T-helper 17 cell (primary cell): ENCODE results near the gene SURF1. TPM values are rescaled to one million over a fixed set of nuclear protein-coding genes. Genes with fewer than 3 reads are reported as not detected.
A peak's percentile ranks its signal among the peaks of the same experiment; 100 is the strongest.

Experiments
- ATAC-seq: fragments of 150-1000 bp; cut with Tn5 transposase; 2 replicates; pipeline ENCODE4 v1.10.0; 2021; ENCODE audit warnings: mild to moderate bottlenecking, moderate library complexity
- DNase-seq, 3 donors: peaks; one replicate each; pipeline versions ENCODE4 v3.0.0 to v3.0.0-alpha.2; 2020 to 2021
- H3K9me3 ChIP-seq: one replicate; pipeline ENCODE4 v1.7.0; 2013; ENCODE audit warnings: low read length, mild to moderate bottlenecking; ENCODE audit not compliant: control insufficient read depth, poor library complexity, severe bottlenecking
- H3K27ac Mint-ChIP-seq: one replicate; pipeline ENCODE4 v1.8.0; 2022; ENCODE audit warnings: mild to moderate bottlenecking, moderate library complexity, mixed read lengths
- H3K27me3 Mint-ChIP-seq: one replicate; pipeline ENCODE4 v1.8.0; 2022; ENCODE audit warnings: mixed read lengths
- H3K36me3 Mint-ChIP-seq: one replicate; pipeline ENCODE4 v1.8.0; 2022; ENCODE audit warnings: low read depth, mixed read lengths
- H3K4me1 Mint-ChIP-seq: one replicate; pipeline ENCODE4 v1.8.0; 2022; ENCODE audit warnings: mild to moderate bottlenecking, mixed read lengths
- H3K4me3 Mint-ChIP-seq: one replicate; pipeline ENCODE4 v1.8.0; 2022; ENCODE audit warnings: mild to moderate bottlenecking, moderate library complexity, mixed read lengths
- total RNA-seq, 4 donors: library from RNA in 2 of 4; stranded (reverse) in 2 of 4; gene quantifications; one replicate each; pipeline ENCODE4 v1.2.3 and lab custom pipeline; 2022 to 2026

Gene SURF1
- total RNA-seq, 2 donors from 2014 or later, result 34.9 to 46.9 TPM

DNA sequence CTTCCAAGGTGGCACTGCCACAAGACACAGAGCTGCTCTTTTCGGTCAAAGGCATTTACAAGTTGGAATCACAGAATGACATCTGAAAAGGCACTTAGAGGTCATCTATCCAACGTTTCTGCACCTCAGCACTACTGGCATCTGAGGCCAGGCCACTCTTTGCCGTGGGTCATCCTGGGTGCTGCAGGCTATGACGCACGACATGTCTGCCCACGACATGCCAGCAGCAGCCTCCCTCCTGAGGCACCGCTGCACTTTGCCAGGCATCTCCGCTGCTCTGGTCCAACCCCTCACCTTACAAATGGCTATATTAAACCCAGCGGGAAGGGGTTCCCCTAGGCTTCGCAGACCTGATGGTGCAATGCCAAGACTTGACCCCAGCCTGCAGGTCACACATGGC, 11.5 kb upstream of the SURF1 start:
- H3K4me3 Mint-ChIP-seq, result no peak overlapping the region
- DNase-seq (no peak), ATAC-seq (no peak)
- H3K36me3 Mint-ChIP-seq, result no peaks in the 10 kb centered on the region
- H3K9me3 ChIP-seq, result no peaks in the 10 kb centered on the region
- peak overlapping the region; percentile 98 for H3K27ac Mint-ChIP-seq
- peaks cover 58% of the 10 kb centered on the region for H3K4me1 Mint-ChIP-seq
- no peaks in the 10 kb centered on the region for H3K27me3 Mint-ChIP-seq

DNA sequence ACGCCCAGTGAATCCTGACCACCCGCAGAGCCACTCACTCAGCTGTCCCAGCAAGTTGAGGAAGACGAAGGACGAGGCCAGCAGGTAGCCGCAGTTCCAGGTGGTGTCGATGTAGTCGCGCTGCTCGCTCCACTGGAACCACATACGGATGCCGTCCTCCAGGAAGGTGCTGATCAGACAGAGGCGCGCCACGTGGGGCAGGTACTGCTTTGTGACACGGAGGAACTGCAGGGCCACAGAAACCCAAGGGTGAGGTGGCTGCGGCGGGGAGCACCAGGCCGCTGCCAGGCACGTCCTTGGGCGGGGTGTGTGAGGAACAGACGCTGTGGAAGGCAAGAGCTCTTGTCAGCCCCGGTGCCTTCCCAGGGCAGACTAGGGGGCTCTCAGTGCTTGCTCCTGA, 10.9 kb upstream of the SURF1 start:
- H3K27ac Mint-ChIP-seq, result no peak overlapping the region
- peaks cover 53% of the 10 kb centered on the region for H3K4me1 Mint-ChIP-seq
- H3K36me3 Mint-ChIP-seq, result no peaks in the 10 kb centered on the region
- no peak for DNase-seq
- H3K4me3 Mint-ChIP-seq, result no peak overlapping the region
- no peaks in the 10 kb centered on the region for H3K27me3 Mint-ChIP-seq
- ATAC-seq, result no peak
- H3K9me3 ChIP-seq, result no peaks in the 10 kb centered on the region

DNA sequence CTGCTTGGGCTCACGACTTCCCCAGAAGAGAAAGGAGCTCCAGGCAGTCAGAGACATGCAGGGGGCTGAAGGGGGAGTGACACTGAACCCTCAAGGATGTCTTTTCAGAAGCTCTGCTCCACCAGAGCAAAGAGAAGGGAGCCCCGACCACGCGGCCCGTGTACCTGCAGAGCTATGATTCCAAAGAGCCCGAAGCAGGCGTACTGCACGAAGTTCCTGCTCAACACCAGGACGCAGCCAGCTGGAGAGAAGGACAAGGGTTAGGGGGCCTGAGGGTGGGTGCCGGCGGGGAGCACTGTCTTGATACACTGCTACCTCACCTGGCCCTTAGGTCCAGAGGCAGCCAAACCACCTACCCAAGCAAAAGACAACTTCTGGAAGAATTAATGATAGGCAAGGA, 10.1 kb upstream of the SURF1 start:
- ATAC-seq, result no peak
- Mint-ChIP-seq H3K4me1 (peaks cover 47% of the 10 kb centered on the region), H3K36me3 (peaks cover 2% of the 10 kb centered on the region)

DNA sequence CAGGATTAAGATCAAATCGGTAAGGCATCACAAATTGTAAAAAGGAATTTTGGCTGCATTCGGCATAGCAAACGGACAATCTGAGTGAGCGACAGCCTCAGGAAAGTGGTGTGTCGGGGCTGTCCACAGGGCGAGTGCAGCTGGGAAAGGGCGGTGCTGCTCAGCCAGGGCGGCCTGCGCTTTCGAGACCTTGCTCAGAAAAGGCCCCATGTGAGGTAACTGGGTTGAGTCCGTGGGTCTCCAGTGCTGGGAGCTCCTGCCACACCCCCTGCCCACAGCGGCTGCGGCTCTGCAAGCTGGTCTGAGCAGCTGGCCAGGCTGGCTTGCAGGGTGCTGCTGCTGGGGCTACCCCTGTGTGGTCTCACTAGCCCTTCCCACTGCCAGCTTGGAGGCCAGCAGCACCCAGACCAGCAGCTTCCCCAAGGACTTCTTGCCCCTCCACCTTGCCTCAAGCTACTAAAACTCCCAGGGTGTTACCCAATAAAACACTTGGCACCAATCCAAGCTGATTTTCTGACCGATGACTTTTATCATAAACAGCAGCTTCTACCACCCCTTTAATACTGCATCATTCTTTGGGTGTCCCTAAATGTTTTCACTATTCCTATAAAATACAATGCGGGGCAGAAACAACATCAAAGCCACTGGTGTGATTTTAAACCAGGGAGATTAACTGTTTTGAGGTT, 6.2 kb upstream of the SURF1 start:
- Mint-ChIP-seq H3K4me1 (peaks cover 25% of the 10 kb centered on the region), H3K27ac (peak overlapping the region; percentile 83), H3K27me3 (no peaks in the 10 kb centered on the region), H3K4me3 (no peak overlapping the region), H3K36me3 (peaks cover 7% of the 10 kb centered on the region)
- no peak for DNase-seq
- H3K9me3 ChIP-seq, result no peaks in the 10 kb centered on the region
- no peak for ATAC-seq

More for the DNA sequence above, 10.1 kb upstream of the SURF1 start:
- no peaks in the 10 kb centered on the region for H3K9me3 ChIP-seq
- no peak for DNase-seq
- H3K27ac Mint-ChIP-seq, result no peak overlapping the region
- H3K4me3 Mint-ChIP-seq, result no peak overlapping the region
- no peaks in the 10 kb centered on the region for H3K27me3 Mint-ChIP-seq

DNA sequence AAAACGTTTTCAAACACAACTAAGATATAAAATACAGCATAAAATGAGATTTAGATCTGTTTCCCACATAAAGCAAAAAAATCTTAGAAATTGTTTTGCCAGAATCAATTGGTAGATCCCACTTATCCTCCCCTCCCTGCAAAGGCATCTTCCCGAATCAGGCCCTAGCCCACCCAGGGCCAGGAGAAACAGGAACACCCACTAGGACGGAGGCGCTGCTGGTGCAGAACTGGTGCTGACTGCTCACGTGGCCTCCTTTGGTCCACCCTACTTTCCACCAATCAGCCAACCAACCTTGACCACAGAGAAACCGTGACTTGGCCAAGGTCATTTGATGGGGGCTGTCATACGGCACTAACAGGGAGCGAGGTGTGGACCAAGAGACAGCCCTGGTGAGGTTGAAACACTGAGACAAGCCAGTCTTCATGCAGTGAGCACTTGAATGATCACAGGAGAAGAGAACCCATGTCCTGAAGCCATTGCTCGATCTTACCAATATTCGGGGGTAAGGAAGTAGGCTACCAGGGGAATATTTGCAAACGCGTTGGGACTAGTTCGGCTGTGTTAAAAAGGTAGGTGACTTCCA, 5.3 kb upstream of the SURF1 start:
- Mint-ChIP-seq H3K27ac (peak overlapping the region; percentile 83), H3K27me3 (no peaks in the 10 kb centered on the region), H3K4me1 (peaks cover 21% of the 10 kb centered on the region), H3K4me3 (peak overlapping the region; percentile 55), H3K36me3 (peaks cover 7% of the 10 kb centered on the region)
- no peak for DNase-seq
- ATAC-seq, result no peak
- H3K9me3 ChIP-seq, result no peaks in the 10 kb centered on the region

DNA sequence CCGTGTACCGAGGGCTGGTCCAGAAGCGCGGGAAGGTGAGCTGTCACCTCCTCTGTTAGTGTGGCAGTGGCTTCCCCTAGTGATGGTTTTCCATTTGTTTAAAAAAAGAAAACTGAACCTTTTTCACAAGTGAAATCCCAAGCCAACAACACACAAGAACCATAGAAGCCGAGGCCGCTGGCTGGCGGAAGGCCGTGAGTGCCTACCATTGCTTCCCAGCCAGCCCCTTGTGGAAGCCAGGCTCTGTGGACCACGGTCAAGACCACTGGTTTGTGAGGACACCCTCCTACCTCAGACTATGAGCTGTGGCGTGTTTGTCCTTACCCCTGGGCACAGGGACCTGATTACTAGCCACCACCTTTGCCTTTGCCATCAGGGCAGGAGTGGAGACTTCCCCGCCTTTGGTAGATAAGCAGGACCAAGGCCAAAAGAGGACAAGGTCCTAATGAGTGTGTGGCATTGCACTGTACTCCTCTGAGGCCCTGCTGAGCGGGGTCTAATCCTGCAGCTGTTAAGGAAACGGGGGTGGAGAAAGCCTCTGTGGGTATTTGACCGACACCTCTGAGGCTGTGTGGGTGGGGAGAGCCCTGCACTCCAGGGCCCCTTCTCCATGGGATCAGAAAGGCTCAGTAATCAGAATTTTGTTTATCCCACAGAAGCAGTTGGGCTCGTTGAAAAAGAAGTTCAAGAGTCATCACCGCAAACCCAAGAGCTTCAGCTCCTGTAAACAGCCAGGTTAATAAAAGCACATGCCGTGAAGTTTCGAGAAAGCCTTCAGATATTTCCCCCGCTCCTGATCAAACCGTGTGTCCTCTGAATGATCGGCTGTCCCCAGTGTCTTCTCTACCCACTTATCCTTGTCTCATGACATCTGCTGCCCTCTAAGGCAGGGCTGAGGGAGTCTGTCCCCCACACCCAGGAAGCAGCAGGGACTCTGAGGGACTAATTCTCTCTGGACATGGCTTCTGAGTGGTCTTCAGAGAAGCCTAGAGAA, 4.4 kb upstream of the SURF1 start:
- ATAC-seq (no peak), DNase-seq (no peak)
- H3K4me1 Mint-ChIP-seq, result peaks cover 25% of the 10 kb centered on the region
- peak overlapping the region; percentile 83 for H3K27ac Mint-ChIP-seq
- no peak overlapping the region for H3K4me3 Mint-ChIP-seq
- H3K36me3 Mint-ChIP-seq, result peaks cover 7% of the 10 kb centered on the region
- H3K27me3 Mint-ChIP-seq, result no peaks in the 10 kb centered on the region
- H3K9me3 ChIP-seq, result no peaks in the 10 kb centered on the region

DNA sequence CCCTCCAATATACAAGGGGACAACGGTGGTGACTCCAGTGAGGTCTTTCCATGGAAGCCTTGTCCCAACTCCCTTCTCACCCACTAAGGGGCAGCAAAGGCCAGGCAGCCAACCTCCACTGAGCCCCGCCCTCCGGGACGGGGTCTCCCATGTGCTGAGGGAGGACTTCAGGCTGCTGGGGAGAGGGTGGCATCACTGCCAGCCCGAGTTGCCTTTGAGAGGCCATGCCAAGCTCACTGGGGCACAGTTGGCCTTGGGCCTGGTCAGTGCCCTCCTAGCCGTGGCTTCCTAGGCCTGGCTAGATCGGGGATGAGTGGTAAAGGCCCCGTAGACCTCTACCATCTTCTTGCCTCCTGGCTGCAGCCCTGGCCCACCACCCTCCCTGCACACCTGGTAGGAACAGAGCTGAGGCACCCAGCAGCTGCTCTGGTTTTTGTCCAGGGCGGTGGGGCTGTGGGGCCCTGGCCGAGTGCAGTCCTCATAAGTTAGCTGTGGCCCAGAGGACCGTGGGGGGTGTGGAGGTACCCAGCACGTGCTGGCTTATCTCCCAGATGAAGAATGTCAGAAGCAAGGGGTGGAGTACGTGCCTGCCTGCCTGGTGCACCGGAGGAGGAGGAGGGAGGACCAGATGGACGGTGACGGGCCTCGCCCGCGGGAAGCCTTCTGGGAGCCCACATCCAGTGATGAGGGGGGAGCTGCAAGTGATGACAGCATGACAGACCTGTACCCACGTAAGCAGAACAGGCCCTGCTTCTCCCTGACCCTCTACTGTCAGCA, 3.3 kb upstream of the SURF1 start:
- Mint-ChIP-seq H3K27ac (peak overlapping the region; percentile 83), H3K36me3 (peaks cover 7% of the 10 kb centered on the region), H3K27me3 (no peaks in the 10 kb centered on the region), H3K4me1 (peaks cover 25% of the 10 kb centered on the region), H3K4me3 (peak overlapping the region; percentile 28)
- no peaks in the 10 kb centered on the region for H3K9me3 ChIP-seq
- DNase-seq (no peak), ATAC-seq (no peak)

DNA sequence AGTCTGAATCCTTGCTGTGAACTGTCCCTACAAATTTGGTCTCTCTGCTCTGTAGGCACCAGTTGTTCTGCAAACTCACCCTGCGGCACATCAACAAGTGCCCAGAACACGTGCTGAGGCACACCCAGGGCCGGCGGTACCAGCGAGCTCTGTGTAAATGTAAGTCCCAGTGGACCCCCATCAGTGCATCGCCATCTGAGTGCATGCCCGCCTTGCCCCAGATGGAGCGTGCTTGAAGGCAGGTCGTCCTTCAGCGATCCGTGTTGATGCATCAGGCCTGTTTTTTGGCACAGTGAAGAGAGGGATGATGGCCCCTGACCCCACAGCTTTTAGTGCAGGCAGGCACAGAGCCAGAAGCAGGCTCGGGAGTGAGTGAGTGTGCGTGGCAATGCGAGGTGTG, 1.4 kb upstream of the SURF1 start:
- Mint-ChIP-seq H3K4me1 (peaks cover 23% of the 10 kb centered on the region), H3K36me3 (peaks cover 7% of the 10 kb centered on the region), H3K27me3 (no peaks in the 10 kb centered on the region), H3K4me3 (peak overlapping the region; percentile 93), H3K27ac (peak overlapping the region; percentile 83)
- ATAC-seq, result no peak
- no peak for DNase-seq
- H3K9me3 ChIP-seq, result no peaks in the 10 kb centered on the region

DNA sequence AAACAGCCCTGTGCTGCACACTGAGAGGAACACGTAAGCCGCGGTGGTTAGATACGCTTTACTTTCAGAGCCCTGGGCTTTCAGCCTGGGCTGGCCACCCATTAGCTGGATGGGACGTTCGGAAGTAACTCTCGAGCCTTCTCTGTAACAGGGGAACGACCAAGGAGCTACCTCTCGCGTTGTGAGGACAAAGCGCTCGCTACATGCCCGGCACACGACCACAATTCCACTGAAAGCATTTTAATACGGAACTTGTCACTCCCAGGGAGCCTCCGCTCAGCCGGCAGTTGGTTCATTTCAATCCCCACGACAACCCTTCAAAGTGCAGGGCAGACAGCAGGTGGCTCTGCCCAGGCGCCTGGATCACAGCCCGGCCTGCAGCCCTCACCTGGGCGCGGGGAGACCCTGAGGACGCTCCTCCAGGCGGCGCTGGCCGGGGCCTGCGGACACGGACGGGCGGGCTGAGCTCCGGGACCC, 368 bp downstream of the SURF1 start:
- DNase-seq (no peak), ATAC-seq (peak; percentile 57)
- peaks cover 21% of the 10 kb centered on the region for H3K4me1 Mint-ChIP-seq
- H3K27me3 Mint-ChIP-seq, result no peaks in the 10 kb centered on the region
- peaks cover 5% of the 10 kb centered on the region for H3K36me3 Mint-ChIP-seq
- H3K4me3 Mint-ChIP-seq, result peak overlapping the region; percentile 93
- peak overlapping the region; percentile 83 for H3K27ac Mint-ChIP-seq
- no peaks in the 10 kb centered on the region for H3K9me3 ChIP-seq

DNA sequence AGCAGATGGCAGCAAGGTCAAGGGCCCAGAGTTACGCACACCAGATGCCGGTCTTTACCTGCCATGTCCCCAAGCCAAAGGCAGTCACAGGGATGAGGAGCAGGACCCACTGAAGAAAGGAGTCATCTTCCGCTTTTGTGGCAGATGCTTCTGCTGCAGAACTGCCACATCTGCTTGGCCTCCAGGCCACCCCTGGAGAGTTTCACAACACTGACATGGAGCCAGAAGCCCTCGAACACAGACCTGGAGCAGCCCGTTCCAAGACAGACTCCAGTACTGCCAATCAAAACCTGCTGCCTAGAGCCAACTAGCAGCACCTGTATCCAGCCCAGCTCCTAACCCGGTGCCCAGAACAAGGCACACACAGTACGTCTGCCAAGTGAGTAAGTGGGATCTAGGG, 1.5 kb downstream of the SURF1 start:
- Mint-ChIP-seq H3K36me3 (peaks cover 5% of the 10 kb centered on the region), H3K4me1 (peaks cover 20% of the 10 kb centered on the region), H3K27me3 (no peaks in the 10 kb centered on the region), H3K27ac (peak overlapping the region; percentile 34), H3K4me3 (peak overlapping the region; percentile 93)
- DNase-seq, result no peak
- no peaks in the 10 kb centered on the region for H3K9me3 ChIP-seq
- no peak for ATAC-seq

DNA sequence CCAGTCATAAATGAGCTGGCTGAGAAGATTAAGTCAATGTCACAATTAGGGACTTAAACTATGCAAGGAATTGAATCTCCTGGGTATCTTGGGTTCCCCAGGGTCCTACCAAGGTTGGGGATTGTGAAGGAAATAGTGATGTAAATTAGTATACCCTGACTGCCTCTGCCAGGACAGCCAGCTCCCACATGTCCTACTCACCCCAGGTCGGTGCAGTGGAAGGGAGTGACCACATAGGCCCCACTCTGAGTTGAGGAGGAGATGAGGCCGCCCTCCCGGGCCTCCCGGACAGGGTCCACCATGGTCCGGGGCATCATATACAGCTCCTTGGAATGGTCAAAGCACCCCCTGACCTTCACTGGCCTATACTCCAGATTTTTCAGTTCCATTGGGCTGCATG, 2.7 kb downstream of the SURF1 start:
- ATAC-seq, result no peak

DNA sequence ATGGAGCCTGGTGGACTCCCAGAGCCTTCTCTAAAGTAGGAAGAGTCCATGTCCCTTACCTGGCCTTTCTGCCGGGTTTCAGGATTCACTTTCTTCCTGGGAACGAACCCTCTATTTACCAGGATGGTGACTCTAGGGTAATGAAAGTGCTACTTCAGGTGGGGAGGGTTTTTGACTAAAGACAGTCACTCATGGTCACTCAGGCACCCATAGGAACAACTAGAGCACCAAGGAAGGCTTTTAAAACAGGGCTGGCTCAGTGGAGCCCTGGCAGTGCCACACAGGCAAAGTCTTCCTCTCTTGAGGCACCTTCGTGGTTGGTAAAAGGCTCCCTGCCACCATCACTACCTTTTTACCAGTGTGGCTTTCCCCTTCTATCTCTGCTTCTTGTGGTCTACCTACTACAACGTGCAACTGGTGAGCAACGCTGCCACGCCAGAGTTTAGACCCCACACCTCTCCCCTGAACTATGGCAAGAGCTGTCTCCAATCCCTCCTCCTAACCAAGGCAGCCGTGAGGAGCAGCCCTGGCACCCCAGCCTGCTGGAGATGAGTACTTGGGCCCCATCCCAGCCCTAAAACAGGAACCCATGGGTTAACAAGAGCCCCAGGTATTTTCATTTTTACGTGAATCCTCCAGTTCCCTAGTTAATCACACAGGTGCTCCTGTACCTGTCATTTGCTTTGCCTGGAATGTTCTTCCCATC, 3.5 kb downstream of the SURF1 start:
- H3K4me1 Mint-ChIP-seq, result peaks cover 21% of the 10 kb centered on the region
- DNase-seq, result no peak
- H3K27ac Mint-ChIP-seq, result peak overlapping the region; percentile 87
- H3K27me3 Mint-ChIP-seq, result no peaks in the 10 kb centered on the region
- H3K4me3 Mint-ChIP-seq, result peak overlapping the region; percentile 63
- H3K9me3 ChIP-seq, result no peaks in the 10 kb centered on the region
- peaks cover 7% of the 10 kb centered on the region for H3K36me3 Mint-ChIP-seq
- no peak for ATAC-seq

More for the DNA sequence above, 2.7 kb downstream of the SURF1 start:
- Mint-ChIP-seq H3K36me3 (peaks cover 5% of the 10 kb centered on the region), H3K27ac (peak overlapping the region; percentile 87), H3K27me3 (no peaks in the 10 kb centered on the region), H3K4me1 (peaks cover 20% of the 10 kb centered on the region), H3K4me3 (peak overlapping the region; percentile 66)
- H3K9me3 ChIP-seq, result no peaks in the 10 kb centered on the region
- DNase-seq, result no peak
